Progenitor cell of endocrine pancreas (in vitro differentiated cells): ENCODE measurements around the gene DCT. TPM values are rescaled to one million over a fixed set of nuclear protein-coding genes. Genes with fewer than 3 reads are reported as not detected.

Experiments used
- DNase-seq: peaks from one replicate; pipeline ENCODE4 v3.0.0; 2021; ENCODE audit warnings: low spot score; ENCODE audit not compliant: unreplicated experiment
- H3K27ac Mint-ChIP-seq: 2 replicates; pipeline ENCODE4 v1.8.0; 2021; ENCODE audit warnings: mild to moderate bottlenecking, moderate library complexity, mixed read lengths
- H3K27me3 Mint-ChIP-seq: 2 replicates; pipeline ENCODE4 v1.8.0; 2021; ENCODE audit warnings: mixed read lengths
- H3K36me3 Mint-ChIP-seq: 2 replicates; pipeline ENCODE4 v1.8.0; 2022; ENCODE audit warnings: mixed read lengths; ENCODE audit not compliant: insufficient read depth
- H3K4me1 Mint-ChIP-seq: 2 replicates; pipeline ENCODE4 v1.8.0; 2021; ENCODE audit warnings: low read depth, mixed read lengths
- H3K4me3 Mint-ChIP-seq: 2 replicates; pipeline ENCODE4 v1.8.0; 2021; ENCODE audit warnings: low read depth, mild to moderate bottlenecking, moderate library complexity, mixed read lengths
- H3K9me3 Mint-ChIP-seq: 2 replicates; pipeline ENCODE4 v1.8.0; 2021; ENCODE audit warnings: low read depth, mixed read lengths
- CTCF ChIP-seq: fragments of 200-600 bp; sonication (generic); IDR thresholded peaks from one replicate; pipeline ENCODE4 v1.5.0; 2021; ENCODE audit warnings: antibody characterized with exemption, mild to moderate bottlenecking; ENCODE audit not compliant: unreplicated experiment
- total RNA-seq: library from RNA; stranded (reverse); gene quantifications from 2 replicates; pipeline ENCODE4 v1.2.1, GENCODE V29; 2021

DCT gene
- total RNA-seq, 1 donor from 2014 or later: not detected

DNA sequence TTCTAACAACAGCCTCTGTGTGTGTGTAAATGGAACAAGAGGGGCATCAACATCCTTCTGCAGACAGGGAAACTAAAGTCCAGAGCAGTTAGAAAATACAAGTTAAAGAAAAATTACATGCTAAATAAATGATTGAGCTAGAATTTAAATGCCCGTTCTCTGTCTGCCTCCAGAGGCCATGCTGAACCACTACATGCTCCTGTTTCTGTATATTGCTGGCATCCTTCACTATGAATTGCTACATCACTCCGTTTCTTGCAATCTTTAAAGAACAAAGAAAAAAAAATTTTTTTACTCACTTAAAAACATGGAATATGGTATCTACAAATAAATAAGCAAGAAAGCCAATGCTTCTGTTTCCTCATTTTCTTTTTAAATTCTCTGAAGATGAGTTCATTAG, 47.9 kb downstream of the DCT start:
- DNase-seq: no peak
- Mint-ChIP-seq H3K9me3 (no peaks in the 10 kb centered on the region), H3K4me3 (no peak overlapping the region), H3K4me1 (peaks cover 12% of the 10 kb centered on the region), H3K27ac (no peak overlapping the region), H3K27me3 (peaks cover 9% of the 10 kb centered on the region), H3K36me3 (no peaks in the 10 kb centered on the region)
- TF ChIP-seq CTCF: no peak

DNA sequence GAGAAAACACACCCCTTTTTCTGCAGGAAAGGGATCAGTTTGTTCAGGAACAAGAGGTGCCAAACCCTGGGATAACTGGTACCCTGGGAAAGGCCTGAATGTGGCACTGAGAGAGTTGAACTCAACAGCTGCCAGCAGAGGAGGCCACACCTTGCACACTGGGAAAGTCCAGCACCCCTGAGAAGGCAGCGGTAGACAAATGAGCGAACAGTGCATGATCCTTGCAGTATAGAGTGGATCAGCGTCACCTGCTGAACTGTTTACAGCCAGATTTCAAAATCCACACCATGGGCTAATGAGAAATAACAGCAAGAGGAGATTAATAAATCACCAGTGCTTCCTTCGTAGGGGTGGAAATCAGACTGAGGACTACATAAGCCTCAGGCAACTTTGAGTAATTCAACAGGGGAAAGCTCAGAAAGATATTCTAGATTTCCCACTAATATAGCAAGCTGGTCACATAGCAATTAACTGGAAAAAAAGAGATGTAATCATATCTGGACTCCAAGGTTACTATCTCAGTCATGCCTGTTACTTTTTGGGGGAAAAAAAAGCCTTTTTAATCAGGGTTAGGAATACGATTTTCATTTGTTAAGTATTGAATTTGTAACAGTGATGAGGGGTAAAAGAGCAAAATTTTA, 52.0 kb downstream of the DCT start:
- DNase-seq: no peak
- no peaks in the 10 kb centered on the region for H3K4me1 Mint-ChIP-seq
- H3K9me3 Mint-ChIP-seq: no peaks in the 10 kb centered on the region
- H3K36me3 Mint-ChIP-seq: no peaks in the 10 kb centered on the region
- no peaks in the 10 kb centered on the region for H3K27me3 Mint-ChIP-seq
- no peak overlapping the region for H3K4me3 Mint-ChIP-seq
- TF ChIP-seq CTCF: no peak
- H3K27ac Mint-ChIP-seq: no peak overlapping the region

DNA sequence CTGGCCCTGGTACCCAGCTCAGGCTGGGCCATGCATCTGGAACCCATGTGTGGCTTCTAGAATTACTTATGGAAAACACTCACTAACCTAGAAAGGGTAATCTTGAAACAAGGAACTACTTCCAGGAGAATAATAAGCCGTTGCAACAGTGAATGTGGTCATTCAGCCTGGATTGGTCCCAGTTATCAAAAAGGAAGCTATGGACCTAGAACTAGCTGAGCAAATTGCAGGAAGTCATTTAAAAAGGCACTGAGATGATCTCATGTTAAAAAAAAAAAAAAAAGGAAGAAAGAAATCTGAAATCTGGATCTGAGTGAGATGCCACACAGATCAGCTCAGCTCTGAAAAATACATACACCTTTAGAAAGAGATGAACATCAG, 59.6 kb downstream of the DCT start:
- Mint-ChIP-seq H3K9me3 (peaks cover 12% of the 10 kb centered on the region), H3K4me1 (peaks cover 23% of the 10 kb centered on the region), H3K4me3 (no peak overlapping the region), H3K36me3 (peaks cover 2% of the 10 kb centered on the region), H3K27me3 (no peaks in the 10 kb centered on the region), H3K27ac (no peak overlapping the region)
- no peak for TF ChIP-seq CTCF
- DNase-seq: no peak

DNA sequence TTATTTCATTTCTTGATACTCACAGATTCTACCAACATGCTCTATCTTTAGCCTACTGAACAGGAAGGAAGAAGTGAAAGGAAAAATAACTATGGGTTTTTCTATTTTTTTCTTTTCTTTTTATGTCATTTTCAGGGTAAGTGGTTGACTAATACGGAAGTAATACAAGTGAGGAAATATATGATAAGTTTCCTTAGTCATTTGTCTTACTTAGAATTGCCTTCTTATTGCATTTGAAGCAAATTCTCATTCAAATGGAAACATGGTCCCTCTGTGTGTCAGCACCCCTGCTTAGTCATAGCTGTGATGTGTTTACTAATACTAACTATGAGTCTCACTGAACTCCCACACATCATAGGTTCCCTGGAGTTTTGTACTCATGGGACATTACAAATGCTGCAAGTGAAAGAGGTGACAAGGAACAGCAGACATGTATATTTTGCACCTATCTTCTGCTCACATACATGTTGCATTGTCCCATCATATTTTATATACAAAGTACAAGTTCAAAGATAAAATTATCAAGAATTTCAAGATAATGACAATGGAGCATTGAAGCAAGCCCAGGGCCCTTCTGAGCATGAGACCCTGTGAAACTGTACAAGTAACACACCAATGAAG, 60.1 kb downstream of the DCT start:
- Mint-ChIP-seq H3K4me1 (peaks cover 28% of the 10 kb centered on the region), H3K36me3 (peaks cover 2% of the 10 kb centered on the region), H3K9me3 (peaks cover 12% of the 10 kb centered on the region), H3K27ac (no peak overlapping the region), H3K4me3 (no peak overlapping the region), H3K27me3 (no peaks in the 10 kb centered on the region)
- no peak for DNase-seq
- no peak for TF ChIP-seq CTCF

GRCh38 chr13:94417294-94417693, 62.2 kb downstream of the DCT start:
- Mint-ChIP-seq H3K27me3 (no peaks in the 10 kb centered on the region), H3K27ac (no peak overlapping the region), H3K4me1 (peaks cover 37% of the 10 kb centered on the region), H3K36me3 (peaks cover 2% of the 10 kb centered on the region), H3K4me3 (no peak overlapping the region), H3K9me3 (peaks cover 12% of the 10 kb centered on the region)
- TF ChIP-seq CTCF: no peak
- no peak for DNase-seq
